Panc1 (cell line): ENCODE data around the gene EYS. TPM values are rescaled to one million over a fixed set of nuclear protein-coding genes. Genes with fewer than 3 reads are reported as not detected.

Source experiments
- ATAC-seq: fragments of 200-7000 bp; cut with Tn5 transposase; 2 replicates; pipeline ENCODE4 v1.9.1; 2020; ENCODE audit warnings: mild to moderate bottlenecking, moderate library complexity
- BruUV-seq: library from RNA; stranded (reverse); fragments of 400-500 nt; replicated peaks from 2 replicates; lab custom pipeline; 2021; lab: Mats Ljungman, UMichigan
- CTCF ChIA-PET: fragments of 300-600 bp; sonication (Branson Sonifier 250); formaldehyde crosslinking; loops from one replicate; lab custom pipeline; 2022; ENCODE audit warnings: antibody characterized with exemption; lab: Charles Lee
- POLR2A ChIA-PET: fragments of 300-600 bp; sonication (Branson Sonifier 250); formaldehyde crosslinking; loops from one replicate; lab custom pipeline; 2022; ENCODE audit warnings: antibody characterized with exemption; lab: Charles Lee
- DNase-seq: peaks from one replicate; pipeline ENCODE4 v3.0.0-alpha.2; 2010; ENCODE audit warnings: low read depth, low spot score
- H3K27ac ChIP-seq: 2 replicates; pipeline ENCODE4 v1.5.1; 2011; ENCODE audit warnings: mild to moderate bottlenecking, low read length, inconsistent platforms
- H3K27me3 ChIP-seq: fragments of 200-500 bp; sonication (Bioruptor generic); 2 replicates; pipeline ENCODE4 v1.6.0; 2014; ENCODE audit warnings: low read length, inconsistent platforms; ENCODE audit not compliant: control insufficient read depth, insufficient read depth
- H3K36me3 ChIP-seq: fragments of 200-500 bp; sonication (Bioruptor generic); 2 replicates; pipeline ENCODE4 v1.5.1; 2014; ENCODE audit warnings: inconsistent platforms, mild to moderate bottlenecking, low read length, moderate library complexity; ENCODE audit not compliant: control insufficient read depth, insufficient read depth
- H3K4me1 ChIP-seq: 2 replicates; pipeline ENCODE4 v1.5.1; 2011; ENCODE audit warnings: inconsistent platforms, mild to moderate bottlenecking, low read length, moderate library complexity; ENCODE audit not compliant: control insufficient read depth, insufficient read depth
- H3K4me3 ChIP-seq, 2 experiments: 2 replicates each; pipeline ENCODE4 v1.5.1; 2011 to 2012; ENCODE audit warnings: low read depth in 2 of 2, low read length in 2 of 2, mild to moderate bottlenecking in 2 of 2, inconsistent platforms in 1 of 2, moderate library complexity in 1 of 2
- H3K9me3 ChIP-seq: fragments of 200-500 bp; sonication (Bioruptor generic); 2 replicates; pipeline ENCODE4 v1.5.1; 2014; ENCODE audit warnings: low read depth, mild to moderate bottlenecking, inconsistent platforms, low read length, moderate library complexity; ENCODE audit not compliant: control insufficient read depth, insufficient read depth
- CTCF ChIP-seq: fragments of 450-650 bp; IDR thresholded peaks from 2 replicates; pipeline ENCODE4 v1.5.1; 2017; ENCODE audit warnings: mild to moderate bottlenecking
- POLR2AphosphoS5 ChIP-seq: IDR thresholded peaks from 2 replicates; pipeline ENCODE4 v1.6.1; 2012; ENCODE audit warnings: mild to moderate bottlenecking, low read depth, low read length, moderate library complexity
- REST ChIP-seq, 2 experiments: IDR thresholded peaks; 2 replicates each; pipeline ENCODE4 v1.6.1; 2011 to 2012; ENCODE audit warnings: low read depth in 2 of 2, control low read depth in 1 of 2, low read length in 1 of 2, mild to moderate bottlenecking in 1 of 2, moderate library complexity in 1 of 2; ENCODE audit not compliant: insufficient read depth in 1 of 2
- SIN3A ChIP-seq: IDR thresholded peaks from 2 replicates; pipeline ENCODE4 v1.6.1; 2012; ENCODE audit warnings: low read depth, mild to moderate bottlenecking, low read length, moderate library complexity, borderline replicate concordance; ENCODE audit not compliant: insufficient read depth
- TCF7L2 ChIP-seq: IDR thresholded peaks from 2 replicates; pipeline ENCODE4 v1.6.1; 2011; ENCODE audit warnings: mild to moderate bottlenecking, low read depth, low read length, inconsistent platforms
- in situ Hi-C: cut with HindIII; loops from 2 replicates; pipeline ENCODE4 v1.10.0; 2016; ENCODE audit warnings: low sequenced_read_pairs, low pct_unique_long_range_greater_than_20kb
- intact Hi-C: fragments of 100-400 bp; cut with micrococcal nuclease; formaldehyde crosslinking; loops from one replicate; pipeline ENCODE4 v1.10.0; 2022; ENCODE audit not compliant: unreplicated experiment
- total RNA-seq: library from RNA; stranded (reverse); gene quantifications from one replicate; pipeline ENCODE4 v1.2.1, GENCODE V29; 2021; ENCODE audit not compliant: unreplicated experiment

The EYS gene
- total RNA-seq, 1 experiment from 2014 or later: not detected

- H3K27me3 ChIP-seq: no peaks in the 10 kb centered on the region
- H3K4me3 ChIP-seq: no peak overlapping the region
- CTCF ChIA-PET: no interaction called here
- no peaks in the 10 kb centered on the region; the same call in 1 of the 2 replicates for H3K9me3 ChIP-seq
- POLR2A ChIA-PET: no interaction called here
- DNase-seq (no peak), ATAC-seq (no peak)
- no peaks in the 10 kb centered on the region for H3K4me1 ChIP-seq
- H3K27ac ChIP-seq: no peak overlapping the region
- in situ Hi-C loops: no loop called here
- TF ChIP-seq POLR2AphosphoS5 (no peak), SIN3A (no peak), CTCF (no peak), REST (IDR thresholded peaks at IDR 0.05; ENCODE audit: insufficient read depth in 1 of 2, low read depth in 2 of 2, low read length in 1 of 2) (no peak), TCF7L2 (no peak)
- intact Hi-C loops: no loop called here
- no peaks in the 10 kb centered on the region for H3K36me3 ChIP-seq
- no TSS peak for BruUV-seq
Measured at GRCh38 chr6:64250126-64250525, 1456.9 kb downstream of the EYS start.

- H3K9me3 ChIP-seq: no peaks in the 10 kb centered on the region; the same call in 1 of the 2 replicates
- ATAC-seq (no peak), DNase-seq (no peak)
- intact Hi-C loops: no loop called here
- ChIA-PET CTCF (no interaction called here), POLR2A (no interaction called here)
- H3K4me3 ChIP-seq: no peak overlapping the region
- BruUV-seq: no TSS peak
- H3K27ac ChIP-seq: no peak overlapping the region
- H3K4me1 ChIP-seq: no peaks in the 10 kb centered on the region
- H3K36me3 ChIP-seq: no peaks in the 10 kb centered on the region
- no peak for TF ChIP-seq POLR2AphosphoS5
- TF ChIP-seq SIN3A: no peak
- TF ChIP-seq REST (IDR thresholded peaks at IDR 0.05; ENCODE audit: insufficient read depth in 1 of 2, low read depth in 2 of 2, low read length in 1 of 2): no peak
- TF ChIP-seq TCF7L2: no peak
- no peak for TF ChIP-seq CTCF
- H3K27me3 ChIP-seq: no peaks in the 10 kb centered on the region
- in situ Hi-C loops: no loop called here
Measured at GRCh38 chr6:64249115-64249514, 1457.9 kb downstream of the EYS start.
